Fibroblast of lung (primary cell): ENCODE data around the gene MAML3. TPM values are rescaled to one million over a fixed set of nuclear protein-coding genes. Genes with fewer than 3 reads are reported as not detected.
A peak's percentile ranks its signal among the peaks of the same experiment; 100 is the strongest.

Experiments used
- DNase-seq, 2 donors: peaks; one replicate each; pipeline versions ENCODE4 v3.0.0 to v3.0.0-alpha.2; 2010; ENCODE audit warnings: low read depth in 2 of 2
- H2AFZ ChIP-seq: 2 replicates; pipeline ENCODE4 v1.5.1; 2012; ENCODE audit warnings: low read length, control low read depth, inconsistent platforms
- H3K27ac ChIP-seq: 2 replicates; pipeline ENCODE4 v1.5.1; 2011; ENCODE audit warnings: low read length, control low read depth; ENCODE audit not compliant: insufficient read depth
- H3K27me3 ChIP-seq: 2 replicates; pipeline ENCODE4 v1.5.1; 2011; ENCODE audit warnings: mild to moderate bottlenecking, low read length; ENCODE audit not compliant: control insufficient read depth, insufficient read depth
- H3K36me3 ChIP-seq: 2 replicates; pipeline ENCODE4 v1.5.1; 2011; ENCODE audit warnings: low read length; ENCODE audit not compliant: control insufficient read depth, insufficient read depth
- H3K4me1 ChIP-seq: 2 replicates; pipeline ENCODE4 v1.5.1; 2011; ENCODE audit warnings: low read length; ENCODE audit not compliant: control insufficient read depth, insufficient read depth; ENCODE audit errors: extremely low read depth
- H3K4me2 ChIP-seq: 2 replicates; pipeline ENCODE4 v1.5.1; 2011; ENCODE audit warnings: low read length, control low read depth; ENCODE audit not compliant: insufficient read depth; ENCODE audit errors: extremely low read depth
- H3K4me3 ChIP-seq, 4 experiments: fragments of 200-600 bp in 1 of 4; sonication (generic) in 1 of 4; replicated peaks in 1 of 4; 2 replicates each; pipeline ENCODE4 v1.5.1; 2011 to 2016; ENCODE audit warnings: low read length in 4 of 4, low read depth in 3 of 4, mild to moderate bottlenecking in 3 of 4, control low read depth in 2 of 4, inconsistent platforms in 1 of 4, mixed read lengths in 1 of 4; ENCODE audit not compliant: insufficient read depth in 1 of 4; ENCODE audit errors: control extremely low read depth in 1 of 4
- H3K79me2 ChIP-seq: 2 replicates; pipeline ENCODE4 v1.5.1; 2012; ENCODE audit warnings: mild to moderate bottlenecking, low read length, inconsistent platforms; ENCODE audit not compliant: control insufficient read depth, insufficient read depth
- H3K9ac ChIP-seq: 2 replicates; pipeline ENCODE4 v1.5.1; 2011; ENCODE audit warnings: mild to moderate bottlenecking, low read length, control low read depth; ENCODE audit not compliant: insufficient read depth
- H3K9me3 ChIP-seq: 2 replicates; pipeline ENCODE4 v1.5.1; 2012; ENCODE audit warnings: low read depth, low read length; ENCODE audit not compliant: control insufficient read depth, insufficient read depth
- H4K20me1 ChIP-seq: 2 replicates; pipeline ENCODE4 v1.5.1; 2011; ENCODE audit warnings: low read length; ENCODE audit not compliant: control insufficient read depth, insufficient read depth; ENCODE audit errors: extremely low read depth
- EZH2 ChIP-seq: IDR thresholded peaks from 2 replicates; pipeline ENCODE4 v1.5.1; 2012; ENCODE audit warnings: low read length, control low read depth, mild to moderate bottlenecking; ENCODE audit errors: missing control alignments
- polyA plus RNA-seq, 2 donors: library from polyadenylated mRNA; depleted of rRNA in 1 of 2; stranded (reverse) in 1 of 2; unstranded in 1 of 2; fragments of >200 nt; gene quantifications; 2 replicates each; pipeline ENCODE4 v1.2.1, GENCODE V29; 2011 to 2012; ENCODE audit warnings: missing spikeins in 1 of 2
- total RNA-seq: library from RNA; depleted of rRNA; stranded (reverse); fragments of >200 nt; gene quantifications from 2 replicates; pipeline ENCODE4 v1.2.1, GENCODE V29; 2014
- TF ChIP-seq, protein P1 (sequence below), 2 donors: IDR thresholded peaks in 1 of 2; conservative IDR thresholded peaks in 1 of 2; 1 replicate in 1 of 2; 2 replicates in 1 of 2; pipeline ENCODE4 v1.5.1; 2011 to 2012; ENCODE audit warnings: low read length in 2 of 2, control low read depth in 1 of 2, inconsistent platforms in 1 of 2, low read depth in 1 of 2, mild to moderate bottlenecking in 1 of 2

The MAML3 gene
- total and polyA plus RNA-seq, 2 donors (not counting 1 experiment from before 2014, with no cell fraction given), result 2.0 to 2.8 TPM

DNA sequence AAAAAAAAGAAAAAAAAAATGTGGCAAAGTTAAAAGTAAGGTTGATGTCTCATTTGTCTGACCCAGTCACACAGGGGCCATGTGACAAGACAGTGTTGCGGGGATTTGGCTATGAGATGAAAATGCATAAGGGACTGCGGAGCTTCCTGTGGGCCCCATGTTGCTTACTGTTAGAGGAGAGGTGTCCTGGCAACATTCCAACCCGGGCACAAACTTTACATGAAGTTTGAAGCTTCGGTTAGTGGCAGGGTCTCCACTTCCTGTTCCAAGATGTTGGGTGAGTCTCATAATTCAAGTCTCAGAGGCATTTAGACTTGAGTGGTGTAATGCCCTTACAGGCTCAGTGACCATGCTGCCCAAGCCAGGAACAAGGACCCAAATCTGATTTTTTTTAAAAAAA lies 111.3 kb downstream of the MAML3 start:
- Histone ChIP-seq H3K4me2 (no peak overlapping the region), H3K9me3 (no peaks in the 10 kb centered on the region), H3K27ac (no peak overlapping the region), H3K4me3 (no peak overlapping the region), H2AFZ (no peak overlapping the region), H3K9ac (no peak overlapping the region), H3K36me3 (no peaks in the 10 kb centered on the region), H3K79me2 (no peaks in the 10 kb centered on the region), H3K4me1 (peaks cover 4% of the 10 kb centered on the region), H3K27me3 (no peaks in the 10 kb centered on the region), H4K20me1 (no peaks in the 10 kb centered on the region)
- no peak for TF ChIP-seq EZH2
- TF ChIP-seq, protein P1, sequence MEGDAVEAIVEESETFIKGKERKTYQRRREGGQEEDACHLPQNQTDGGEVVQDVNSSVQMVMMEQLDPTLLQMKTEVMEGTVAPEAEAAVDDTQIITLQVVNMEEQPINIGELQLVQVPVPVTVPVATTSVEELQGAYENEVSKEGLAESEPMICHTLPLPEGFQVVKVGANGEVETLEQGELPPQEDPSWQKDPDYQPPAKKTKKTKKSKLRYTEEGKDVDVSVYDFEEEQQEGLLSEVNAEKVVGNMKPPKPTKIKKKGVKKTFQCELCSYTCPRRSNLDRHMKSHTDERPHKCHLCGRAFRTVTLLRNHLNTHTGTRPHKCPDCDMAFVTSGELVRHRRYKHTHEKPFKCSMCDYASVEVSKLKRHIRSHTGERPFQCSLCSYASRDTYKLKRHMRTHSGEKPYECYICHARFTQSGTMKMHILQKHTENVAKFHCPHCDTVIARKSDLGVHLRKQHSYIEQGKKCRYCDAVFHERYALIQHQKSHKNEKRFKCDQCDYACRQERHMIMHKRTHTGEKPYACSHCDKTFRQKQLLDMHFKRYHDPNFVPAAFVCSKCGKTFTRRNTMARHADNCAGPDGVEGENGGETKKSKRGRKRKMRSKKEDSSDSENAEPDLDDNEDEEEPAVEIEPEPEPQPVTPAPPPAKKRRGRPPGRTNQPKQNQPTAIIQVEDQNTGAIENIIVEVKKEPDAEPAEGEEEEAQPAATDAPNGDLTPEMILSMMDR (conservative IDR thresholded peaks at IDR 0.05 in 1 of 2, IDR thresholded peaks at IDR 0.05 in 1 of 2; ENCODE audit: low read depth in 1 of 2, low read length in 2 of 2), result no peak
- DNase-seq, result no peak

DNA sequence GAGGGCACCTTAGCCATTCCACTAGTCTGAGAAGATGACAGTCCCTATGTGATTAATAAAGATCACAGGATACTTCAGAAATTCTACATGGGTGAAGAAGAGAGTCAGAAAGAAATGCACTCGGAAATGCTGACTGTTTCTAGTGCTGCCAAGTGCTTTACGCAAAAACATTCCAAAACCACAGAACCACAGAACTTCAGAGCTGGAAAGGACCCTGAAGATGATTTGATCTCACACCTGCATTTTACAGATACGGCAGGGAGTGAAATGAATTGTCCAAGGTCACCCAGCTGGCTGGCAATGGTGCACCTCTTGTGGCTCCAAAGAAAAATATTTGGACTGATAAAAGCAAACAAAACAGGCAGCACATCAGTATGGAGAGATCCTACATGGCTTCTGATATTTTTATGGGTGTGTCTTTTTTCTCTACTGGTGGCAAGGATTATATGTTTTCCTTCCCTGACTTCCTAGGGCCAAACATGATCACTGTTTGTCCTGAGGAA lies 115.9 kb downstream of the MAML3 start:
- no peaks in the 10 kb centered on the region for H3K9me3 ChIP-seq
- DNase-seq, result peak in 1 of 2 donors; percentile 90
- peaks cover 6% of the 10 kb centered on the region for H3K4me1 ChIP-seq
- no peaks in the 10 kb centered on the region for H4K20me1 ChIP-seq
- H3K4me3 ChIP-seq, result no peak overlapping the region
- H2AFZ ChIP-seq, result no peak overlapping the region
- H3K36me3 ChIP-seq, result no peaks in the 10 kb centered on the region
- TF ChIP-seq, protein P1 (conservative IDR thresholded peaks at IDR 0.05 in 1 of 2, IDR thresholded peaks at IDR 0.05 in 1 of 2; ENCODE audit: low read depth in 1 of 2, low read length in 2 of 2), result no peak
- TF ChIP-seq EZH2, result no peak
- H3K79me2 ChIP-seq, result no peaks in the 10 kb centered on the region
- H3K27ac ChIP-seq, result peak overlapping the region; percentile 49
- H3K4me2 ChIP-seq, result no peak overlapping the region
- no peak overlapping the region for H3K9ac ChIP-seq
- no peaks in the 10 kb centered on the region for H3K27me3 ChIP-seq

DNA sequence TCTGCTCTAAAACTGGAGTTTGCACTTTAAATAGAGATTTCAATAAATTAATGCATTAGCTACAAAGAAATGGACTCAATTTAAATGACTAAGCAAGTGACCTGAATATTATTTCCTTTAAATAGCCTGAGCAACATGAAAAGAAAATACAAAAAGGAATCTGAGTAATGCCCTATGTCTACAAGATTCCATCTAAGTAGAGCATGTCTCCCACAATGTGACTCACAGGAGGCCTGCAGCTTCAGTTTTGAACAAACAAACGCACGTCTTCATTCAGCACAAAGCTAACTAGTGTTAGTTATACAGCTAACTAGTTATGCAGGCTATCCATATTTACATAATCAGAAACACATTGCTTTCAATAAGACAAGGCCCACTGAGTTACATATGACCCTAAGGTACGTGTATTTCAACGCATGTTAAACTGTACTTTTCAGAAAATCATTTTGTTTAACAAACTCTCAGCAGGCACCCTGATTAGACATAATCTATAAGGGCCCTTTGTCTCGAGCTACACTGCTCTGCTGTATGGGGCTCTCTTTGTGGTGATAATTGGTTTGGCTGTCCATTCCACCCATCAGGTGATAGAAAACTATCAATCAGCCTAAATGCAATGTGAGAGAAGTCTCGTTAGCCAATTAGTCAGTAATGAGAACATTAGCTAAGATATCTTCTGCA lies 116.5 kb downstream of the MAML3 start:
- Histone ChIP-seq H3K27ac (peak overlapping the region; percentile 49), H3K4me1 (peaks cover 6% of the 10 kb centered on the region), H2AFZ (no peak overlapping the region), H3K4me3 (no peak overlapping the region), H4K20me1 (no peaks in the 10 kb centered on the region), H3K27me3 (no peaks in the 10 kb centered on the region), H3K79me2 (no peaks in the 10 kb centered on the region), H3K36me3 (no peaks in the 10 kb centered on the region), H3K9ac (no peak overlapping the region), H3K4me2 (peak overlapping the region; percentile 46), H3K9me3 (no peaks in the 10 kb centered on the region)
- DNase-seq, result peak; percentile 84 to 97
- TF ChIP-seq, protein P1 (conservative IDR thresholded peaks at IDR 0.05 in 1 of 2, IDR thresholded peaks at IDR 0.05 in 1 of 2; ENCODE audit: low read depth in 1 of 2, low read length in 2 of 2), result no peak
- TF ChIP-seq EZH2, result no peak
